Liver (tissue), 9 donors: ENCODE data around the gene SUCO. TPM values are rescaled to one million over a fixed set of nuclear protein-coding genes. Genes with fewer than 3 reads are reported as not detected.

Experiments
- DNase-seq: peaks from one replicate; pipeline ENCODE4 v3.0.0-alpha.2; 2017; ENCODE audit warnings: low spot score
- H3K27ac ChIP-seq, 2 donors: one replicate each; pipeline ENCODE4 v1.7.0; 2013; ENCODE audit warnings: inconsistent platforms in 2 of 2, low read length in 2 of 2, control low read depth in 1 of 2, low read depth in 1 of 2, mild to moderate bottlenecking in 1 of 2
- H3K27me3 ChIP-seq, 4 donors: one replicate each; pipeline versions ENCODE4 v1.6.1 to v1.7.0; 2013; ENCODE audit warnings: low read length in 3 of 4, inconsistent platforms in 1 of 4, mild to moderate bottlenecking in 1 of 4, moderate library complexity in 1 of 4; ENCODE audit not compliant: control insufficient read depth in 4 of 4, insufficient read depth in 4 of 4
- H3K36me3 ChIP-seq, 4 donors: one replicate each; pipeline versions ENCODE4 v1.6.1 to v1.7.0; 2013; ENCODE audit warnings: low read length in 3 of 4, mild to moderate bottlenecking in 3 of 4, low read depth in 1 of 4, moderate library complexity in 1 of 4; ENCODE audit not compliant: control insufficient read depth in 4 of 4, insufficient read depth in 3 of 4
- H3K4me1 ChIP-seq, 4 donors: one replicate each; pipeline versions ENCODE4 v1.6.1 to v1.7.0; 2013; ENCODE audit warnings: low read length in 3 of 4, mild to moderate bottlenecking in 3 of 4, moderate library complexity in 1 of 4; ENCODE audit not compliant: control insufficient read depth in 4 of 4, insufficient read depth in 4 of 4
- H3K4me3 ChIP-seq, 3 donors: one replicate each; pipeline versions ENCODE4 v1.6.1 to v1.7.0; 2013; ENCODE audit warnings: low read length in 3 of 3, control low read depth in 1 of 3, low read depth in 1 of 3, mild to moderate bottlenecking in 1 of 3
- H3K9ac ChIP-seq, 2 donors: one replicate each; pipeline ENCODE4 v1.7.0; 2013; ENCODE audit warnings: low read length in 2 of 2, mild to moderate bottlenecking in 2 of 2, moderate library complexity in 2 of 2, control low read depth in 1 of 2, low read depth in 1 of 2
- H3K9me3 ChIP-seq, 4 donors: one replicate each; pipeline versions ENCODE4 v1.6.1 to v1.7.0; 2013; ENCODE audit warnings: low read length in 3 of 4; ENCODE audit not compliant: control insufficient read depth in 4 of 4
- EGR1 ChIP-seq, 2 donors: IDR thresholded peaks; 2 replicates each; pipeline ENCODE4 v1.6.1; 2016 to 2018; ENCODE audit warnings: antibody characterized with exemption in 2 of 2, low read depth in 2 of 2
- FOXA1 ChIP-seq: IDR thresholded peaks from 2 replicates; pipeline ENCODE4 v1.6.1; 2016; ENCODE audit warnings: antibody characterized with exemption
- FOXA2 ChIP-seq: IDR thresholded peaks from 2 replicates; pipeline ENCODE4 v1.6.1; 2016; ENCODE audit warnings: antibody characterized with exemption
- GABPA ChIP-seq, 2 donors: IDR thresholded peaks in 1 of 2; conservative IDR thresholded peaks in 1 of 2; 2 replicates each; pipeline ENCODE4 v1.6.1; 2016; ENCODE audit warnings: antibody characterized with exemption in 2 of 2, mild to moderate bottlenecking in 1 of 2, moderate library complexity in 1 of 2
- HNF4A ChIP-seq, 2 donors: conservative IDR thresholded peaks; 2 replicates each; pipeline ENCODE4 v1.6.1; 2016; ENCODE audit warnings: antibody characterized with exemption in 2 of 2, mild to moderate bottlenecking in 2 of 2
- HNF4G ChIP-seq: IDR thresholded peaks from 2 replicates; pipeline ENCODE4 v1.6.1; 2016; ENCODE audit warnings: antibody characterized with exemption
- JUND ChIP-seq, 2 donors: IDR thresholded peaks; 2 replicates each; pipeline ENCODE4 v1.6.1; 2016; ENCODE audit warnings: antibody characterized with exemption in 2 of 2
- NR2F2 ChIP-seq: IDR thresholded peaks from 2 replicates; pipeline ENCODE4 v1.6.1; 2016; ENCODE audit warnings: antibody characterized with exemption
- RAD21 ChIP-seq, 2 donors: IDR thresholded peaks; 2 replicates each; pipeline ENCODE4 v1.6.1; 2016; ENCODE audit warnings: antibody characterized with exemption in 2 of 2, mild to moderate bottlenecking in 2 of 2
- RXRA ChIP-seq, 2 donors: IDR thresholded peaks; 2 replicates each; pipeline ENCODE4 v1.6.1; 2017 to 2018; ENCODE audit warnings: antibody characterized with exemption in 2 of 2, mild to moderate bottlenecking in 1 of 2
- SP1 ChIP-seq: IDR thresholded peaks from 2 replicates; pipeline ENCODE4 v1.6.1; 2018; ENCODE audit warnings: antibody characterized with exemption, mild to moderate bottlenecking
- YY1 ChIP-seq: IDR thresholded peaks from 2 replicates; pipeline ENCODE4 v1.6.1; 2016; ENCODE audit warnings: antibody characterized with exemption, mild to moderate bottlenecking
- WGBS: extraction: QIAGEN DNeasy Blood & Tissue Kit; methylation state at CpG from one replicate; pipeline ENCODE4 v1.1.7; 2013; 5-methylcytosine and 5-hydroxymethylcytosine counted together
- polyA plus RNA-seq, 2 donors: library from polyadenylated mRNA; stranded (reverse) in 1 of 2; unstranded in 1 of 2; fragments of 200-250 nt in 1 of 2; fragments of >200 nt in 1 of 2; fragmentation: Nextera tagmentation in 1 of 2; extraction: Ambion mirVana in 1 of 2; gene quantifications; one replicate each; pipeline versions ENCODE4 v1.2.1 to v1.2.3, GENCODE V29; 2013 to 2015
- total RNA-seq, 2 donors: library from RNA; depleted of rRNA; stranded (reverse); fragments of >200 nt; gene quantifications; one replicate each; pipeline ENCODE4 v1.2.3, GENCODE V29; 2014
- TF ChIP-seq, protein P1 (sequence below): IDR thresholded peaks from 2 replicates; pipeline ENCODE4 v1.6.1; 2016; ENCODE audit warnings: antibody characterized with exemption, mild to moderate bottlenecking
- TF ChIP-seq, protein P2 (sequence below): IDR thresholded peaks from 2 replicates; pipeline ENCODE4 v1.6.1; 2016; ENCODE audit warnings: antibody characterized with exemption
- TF ChIP-seq, protein P3 (sequence below): IDR thresholded peaks from 2 replicates; pipeline ENCODE4 v1.6.1; 2016; ENCODE audit warnings: antibody characterized with exemption
- TF ChIP-seq, protein P4 (sequence below): fragments of 150-350 bp; IDR thresholded peaks from 2 replicates; pipeline ENCODE4 v1.5.1; 2017; ENCODE audit warnings: improper control_type of control experiment, low read depth, low read length; ENCODE audit not compliant: missing input control
- donor health status: healthy.
- donor health status: healthy.
- donor health status: healthy.
- donor health status: healthy.
- donor health status: healthy.

SUCO gene
- total and polyA plus RNA-seq, 4 donors, result 2.8 to 38.1 (median 8.5) TPM

DNA sequence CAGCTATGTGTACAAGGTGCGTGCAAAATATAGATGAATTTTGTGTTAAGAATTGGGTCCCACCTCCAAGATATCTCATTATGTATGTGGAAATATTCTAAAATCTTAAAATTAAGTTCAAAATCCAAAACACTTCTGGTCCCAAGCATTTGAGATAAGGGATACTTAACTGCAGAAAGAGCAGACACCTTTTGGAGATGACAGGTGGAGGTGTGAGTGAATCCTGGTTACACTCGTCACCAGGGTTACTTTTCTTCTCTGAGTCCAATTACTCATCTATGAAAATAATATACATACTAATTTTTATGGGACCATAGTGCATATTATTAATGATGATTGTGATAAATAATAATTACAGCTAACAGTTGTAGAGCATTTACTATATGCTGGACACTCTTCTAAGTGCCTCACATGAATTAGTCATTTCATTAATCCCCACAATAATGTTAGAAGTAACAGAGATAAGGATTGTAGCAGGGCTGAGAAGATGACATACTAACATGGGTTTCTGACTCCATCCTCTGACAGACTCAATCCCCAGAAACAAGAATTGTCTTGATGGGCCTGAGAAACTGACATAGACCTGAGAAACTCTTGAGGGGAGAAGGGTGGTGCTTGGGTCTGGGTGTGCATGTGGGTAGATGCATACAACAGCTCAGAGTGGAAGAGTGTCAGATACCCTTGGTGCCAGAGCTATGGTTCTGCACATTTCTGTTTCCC lies 117.7 kb downstream of the SUCO start:
- Histone ChIP-seq H3K9ac (no peak overlapping the region), H3K27me3 (no peaks in the 10 kb centered on the region), H3K9me3 (no peaks in the 10 kb centered on the region), H3K4me1 (no peaks in the 10 kb centered on the region), H3K36me3 (no peaks in the 10 kb centered on the region), H3K4me3 (no peak overlapping the region), H3K27ac (no peak overlapping the region)
- DNase-seq, result no peak
- TF ChIP-seq, protein P1, sequence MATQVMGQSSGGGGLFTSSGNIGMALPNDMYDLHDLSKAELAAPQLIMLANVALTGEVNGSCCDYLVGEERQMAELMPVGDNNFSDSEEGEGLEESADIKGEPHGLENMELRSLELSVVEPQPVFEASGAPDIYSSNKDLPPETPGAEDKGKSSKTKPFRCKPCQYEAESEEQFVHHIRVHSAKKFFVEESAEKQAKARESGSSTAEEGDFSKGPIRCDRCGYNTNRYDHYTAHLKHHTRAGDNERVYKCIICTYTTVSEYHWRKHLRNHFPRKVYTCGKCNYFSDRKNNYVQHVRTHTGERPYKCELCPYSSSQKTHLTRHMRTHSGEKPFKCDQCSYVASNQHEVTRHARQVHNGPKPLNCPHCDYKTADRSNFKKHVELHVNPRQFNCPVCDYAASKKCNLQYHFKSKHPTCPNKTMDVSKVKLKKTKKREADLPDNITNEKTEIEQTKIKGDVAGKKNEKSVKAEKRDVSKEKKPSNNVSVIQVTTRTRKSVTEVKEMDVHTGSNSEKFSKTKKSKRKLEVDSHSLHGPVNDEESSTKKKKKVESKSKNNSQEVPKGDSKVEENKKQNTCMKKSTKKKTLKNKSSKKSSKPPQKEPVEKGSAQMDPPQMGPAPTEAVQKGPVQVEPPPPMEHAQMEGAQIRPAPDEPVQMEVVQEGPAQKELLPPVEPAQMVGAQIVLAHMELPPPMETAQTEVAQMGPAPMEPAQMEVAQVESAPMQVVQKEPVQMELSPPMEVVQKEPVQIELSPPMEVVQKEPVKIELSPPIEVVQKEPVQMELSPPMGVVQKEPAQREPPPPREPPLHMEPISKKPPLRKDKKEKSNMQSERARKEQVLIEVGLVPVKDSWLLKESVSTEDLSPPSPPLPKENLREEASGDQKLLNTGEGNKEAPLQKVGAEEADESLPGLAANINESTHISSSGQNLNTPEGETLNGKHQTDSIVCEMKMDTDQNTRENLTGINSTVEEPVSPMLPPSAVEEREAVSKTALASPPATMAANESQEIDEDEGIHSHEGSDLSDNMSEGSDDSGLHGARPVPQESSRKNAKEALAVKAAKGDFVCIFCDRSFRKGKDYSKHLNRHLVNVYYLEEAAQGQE, result no peak
- no peak for TF ChIP-seq HNF4G
- no peak for TF ChIP-seq FOXA1
- TF ChIP-seq, protein P2, sequence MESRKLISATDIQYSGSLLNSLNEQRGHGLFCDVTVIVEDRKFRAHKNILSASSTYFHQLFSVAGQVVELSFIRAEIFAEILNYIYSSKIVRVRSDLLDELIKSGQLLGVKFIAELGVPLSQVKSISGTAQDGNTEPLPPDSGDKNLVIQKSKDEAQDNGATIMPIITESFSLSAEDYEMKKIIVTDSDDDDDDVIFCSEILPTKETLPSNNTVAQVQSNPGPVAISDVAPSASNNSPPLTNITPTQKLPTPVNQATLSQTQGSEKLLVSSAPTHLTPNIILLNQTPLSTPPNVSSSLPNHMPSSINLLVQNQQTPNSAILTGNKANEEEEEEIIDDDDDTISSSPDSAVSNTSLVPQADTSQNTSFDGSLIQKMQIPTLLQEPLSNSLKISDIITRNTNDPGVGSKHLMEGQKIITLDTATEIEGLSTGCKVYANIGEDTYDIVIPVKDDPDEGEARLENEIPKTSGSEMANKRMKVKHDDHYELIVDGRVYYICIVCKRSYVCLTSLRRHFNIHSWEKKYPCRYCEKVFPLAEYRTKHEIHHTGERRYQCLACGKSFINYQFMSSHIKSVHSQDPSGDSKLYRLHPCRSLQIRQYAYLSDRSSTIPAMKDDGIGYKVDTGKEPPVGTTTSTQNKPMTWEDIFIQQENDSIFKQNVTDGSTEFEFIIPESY, result no peak
- TF ChIP-seq, protein P3, sequence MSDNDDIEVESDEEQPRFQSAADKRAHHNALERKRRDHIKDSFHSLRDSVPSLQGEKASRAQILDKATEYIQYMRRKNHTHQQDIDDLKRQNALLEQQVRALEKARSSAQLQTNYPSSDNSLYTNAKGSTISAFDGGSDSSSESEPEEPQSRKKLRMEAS, result no peak
- no peak for TF ChIP-seq JUND (IDR thresholded peaks at IDR 0.05)
- 84% methylated on average over 2 of the region's 2 CpGs for WGBS

DNA sequence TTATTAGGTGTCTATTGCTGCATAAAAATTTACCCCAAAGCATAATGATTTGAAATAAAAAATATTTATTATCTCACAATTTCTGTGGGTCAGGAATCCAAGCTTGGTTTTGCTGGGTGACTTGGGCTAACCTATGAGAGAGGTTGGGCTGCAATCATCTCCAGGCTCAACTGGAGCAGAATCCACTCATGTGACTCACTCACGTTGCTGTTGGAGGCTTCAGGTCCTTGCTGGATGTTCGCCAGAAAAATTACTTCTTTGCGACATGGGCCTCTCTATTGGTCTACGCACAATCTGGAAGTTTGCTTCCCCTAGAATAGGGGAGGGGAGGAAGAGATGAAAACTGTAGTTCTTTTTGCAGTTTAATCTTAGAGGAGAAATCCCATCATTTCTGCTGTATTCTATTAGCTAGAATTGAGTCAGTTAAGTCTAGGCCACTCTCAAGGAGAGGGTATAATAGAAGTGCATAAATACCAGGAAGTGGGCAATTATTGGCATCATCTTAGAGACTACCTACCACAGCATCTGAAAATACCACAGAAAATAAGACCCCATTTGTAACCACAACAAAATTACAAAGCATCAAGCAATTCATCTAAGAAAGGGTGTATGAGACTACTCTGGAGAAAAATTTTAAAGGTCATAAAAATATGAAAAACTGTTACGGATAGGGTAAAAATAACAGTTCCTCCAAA lies 120.2 kb downstream of the SUCO start:
- no peak for DNase-seq
- 58% methylated on average over 5 of the region's 5 CpGs for WGBS

More for the DNA sequence above, 120.2 kb downstream of the SUCO start:
- Histone ChIP-seq H3K27ac (no peak overlapping the region), H3K9ac (no peak overlapping the region), H3K4me3 (no peak overlapping the region), H3K27me3 (no peaks in the 10 kb centered on the region), H3K4me1 (no peaks in the 10 kb centered on the region), H3K9me3 (no peaks in the 10 kb centered on the region), H3K36me3 (no peaks in the 10 kb centered on the region)
- no peak for TF ChIP-seq RXRA (IDR thresholded peaks at IDR 0.05)
- TF ChIP-seq SP1, result no peak
- TF ChIP-seq RAD21 (IDR thresholded peaks at IDR 0.05), result no peak
- no peak for TF ChIP-seq HNF4G
- no peak for TF ChIP-seq HNF4A (conservative IDR thresholded peaks at IDR 0.05)
- TF ChIP-seq FOXA1, result no peak
- no peak for TF ChIP-seq NR2F2
- TF ChIP-seq FOXA2, result no peak
- no peak for TF ChIP-seq YY1
- no peak for TF ChIP-seq EGR1 (IDR thresholded peaks at IDR 0.05; ENCODE audit: low read depth in 2 of 2)
- TF ChIP-seq, protein P4, sequence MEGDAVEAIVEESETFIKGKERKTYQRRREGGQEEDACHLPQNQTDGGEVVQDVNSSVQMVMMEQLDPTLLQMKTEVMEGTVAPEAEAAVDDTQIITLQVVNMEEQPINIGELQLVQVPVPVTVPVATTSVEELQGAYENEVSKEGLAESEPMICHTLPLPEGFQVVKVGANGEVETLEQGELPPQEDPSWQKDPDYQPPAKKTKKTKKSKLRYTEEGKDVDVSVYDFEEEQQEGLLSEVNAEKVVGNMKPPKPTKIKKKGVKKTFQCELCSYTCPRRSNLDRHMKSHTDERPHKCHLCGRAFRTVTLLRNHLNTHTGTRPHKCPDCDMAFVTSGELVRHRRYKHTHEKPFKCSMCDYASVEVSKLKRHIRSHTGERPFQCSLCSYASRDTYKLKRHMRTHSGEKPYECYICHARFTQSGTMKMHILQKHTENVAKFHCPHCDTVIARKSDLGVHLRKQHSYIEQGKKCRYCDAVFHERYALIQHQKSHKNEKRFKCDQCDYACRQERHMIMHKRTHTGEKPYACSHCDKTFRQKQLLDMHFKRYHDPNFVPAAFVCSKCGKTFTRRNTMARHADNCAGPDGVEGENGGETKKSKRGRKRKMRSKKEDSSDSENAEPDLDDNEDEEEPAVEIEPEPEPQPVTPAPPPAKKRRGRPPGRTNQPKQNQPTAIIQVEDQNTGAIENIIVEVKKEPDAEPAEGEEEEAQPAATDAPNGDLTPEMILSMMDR, result no peak
- TF ChIP-seq GABPA (IDR thresholded peaks at IDR 0.05 in 1 of 2, conservative IDR thresholded peaks at IDR 0.05 in 1 of 2), result no peak
